DMS53 (cell line): Measurements from ENCODE around the gene P3R3URF.
"Not testable (repeated sequence)": the region's sequence is repeated elsewhere in the genome, so short reads cannot be mapped to it uniquely, and the experiment has no call there.

Experiments
- DNase-seq: peaks from one replicate; lab custom pipeline; 2025; lab: John Stamatoyannopoulos, UW

The P3R3URF gene

DNA sequence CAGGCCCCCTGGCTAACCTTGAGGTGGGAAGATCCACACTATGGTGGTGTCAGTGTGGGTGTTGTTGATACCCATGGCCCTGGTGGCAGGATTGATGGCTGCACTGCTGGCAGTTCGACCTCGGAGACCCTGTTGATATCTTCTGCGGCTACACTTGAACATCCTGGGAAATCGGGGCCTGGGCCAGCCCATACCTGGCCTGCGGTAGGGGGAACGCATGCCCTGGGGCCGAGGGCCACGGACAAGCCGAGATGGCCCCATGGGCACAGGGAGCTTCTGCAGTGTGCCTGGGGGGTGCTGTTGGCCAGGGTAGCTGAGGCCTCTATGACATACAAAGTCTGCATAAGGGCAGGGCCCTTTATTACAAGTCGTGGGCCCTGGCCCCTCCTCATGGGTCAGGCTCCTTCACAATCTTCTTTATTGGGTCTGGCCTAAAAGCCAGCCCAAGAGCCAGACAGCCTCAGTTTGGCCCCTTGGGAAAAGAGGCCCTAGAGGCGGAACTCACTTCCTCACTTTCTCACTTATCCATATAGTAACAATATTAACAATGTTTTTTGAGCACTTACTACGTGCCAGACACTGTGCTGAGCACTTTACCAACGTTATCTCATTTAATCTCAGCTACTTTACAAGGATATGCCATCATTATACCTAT lies at the start of gene P3R3URF:
Gene P3R3URF, minus strand, starts transcription at position 278 of the 655 bp plus-strand sequence. Its CDS starts 17 bp downstream, at position 261.
- no peak for DNase-seq

- DNase-seq = no peak
These were observed 48.7 kb upstream of the P3R3URF start for GRCh38 chr1:46224966-46225365.

DNA sequence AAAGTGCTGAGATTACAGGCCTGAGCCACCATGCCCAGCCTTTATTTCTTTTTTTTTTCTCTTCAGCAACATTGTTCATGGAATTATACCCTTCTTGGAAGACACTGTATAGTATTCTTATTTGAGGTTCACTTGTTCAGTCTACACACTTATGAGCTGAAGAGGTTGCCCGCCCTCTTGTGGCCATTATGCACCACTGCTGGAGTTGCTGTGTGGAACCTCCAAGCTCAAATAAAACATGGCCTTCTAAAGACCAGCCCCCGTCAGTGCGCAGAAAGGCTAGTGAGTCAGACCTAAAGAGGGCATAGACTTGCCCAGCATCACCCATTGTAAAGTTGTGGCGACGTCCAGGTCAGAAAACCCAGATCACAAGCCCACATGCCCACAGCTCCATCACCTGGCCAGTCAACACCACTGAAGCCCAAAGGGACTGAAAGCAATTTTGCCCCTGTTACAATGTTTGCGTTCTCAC lies 47.2 kb upstream of the P3R3URF start:
- peak; percentile 96 for DNase-seq

DNA sequence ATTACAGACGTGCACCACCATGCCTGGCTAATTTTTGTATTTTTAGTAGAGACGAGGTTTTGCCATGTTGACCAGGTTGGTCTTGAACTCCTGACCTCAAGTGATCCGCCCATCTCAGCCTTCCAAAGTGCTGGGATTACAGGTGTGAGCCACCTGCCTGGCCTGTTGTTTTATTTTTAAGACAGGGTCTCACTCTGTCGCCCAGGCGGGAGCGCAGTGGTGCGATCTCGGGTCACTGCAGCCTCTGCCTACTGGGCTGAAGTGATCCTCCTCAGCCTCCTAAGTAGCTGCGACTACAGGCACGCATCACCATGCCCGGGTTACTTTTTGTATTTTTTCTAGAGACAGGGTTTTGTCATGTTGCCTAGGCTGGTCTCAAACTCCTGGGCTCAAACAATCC lies 46.8 kb upstream of the P3R3URF start:
- DNase-seq = not testable (repeated sequence)

- DNase-seq = no peak
These were observed 45.5 kb upstream of the P3R3URF start for GRCh38 chr1:46221749-46222148.

DNA sequence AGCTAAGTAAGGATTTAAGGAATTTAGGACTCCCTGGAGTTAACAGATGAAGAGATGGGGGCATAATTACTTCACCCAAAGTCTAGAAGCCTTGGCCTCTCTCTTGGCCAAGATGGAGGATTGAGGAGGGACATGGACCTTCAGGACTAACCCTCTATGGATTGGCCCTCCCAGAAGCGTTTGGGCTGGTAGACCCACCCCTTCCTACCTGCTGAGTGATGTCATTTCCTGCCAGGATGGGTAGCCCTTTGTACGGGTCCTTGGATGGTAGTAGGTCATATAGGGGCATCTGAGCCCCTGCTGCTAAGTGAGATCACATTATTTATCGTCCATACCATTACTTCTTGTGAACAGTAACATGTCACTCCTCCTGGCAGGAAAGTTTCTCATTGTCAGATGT lies 44.5 kb upstream of the P3R3URF start:
- DNase-seq = no peak

- DNase-seq = no peak
These were observed 43.5 kb upstream of the P3R3URF start for GRCh38 chr1:46219551-46220520.

GRCh38 chr1:46218443-46218842 lies 42.2 kb upstream of the P3R3URF start:
- no peak for DNase-seq

DNA sequence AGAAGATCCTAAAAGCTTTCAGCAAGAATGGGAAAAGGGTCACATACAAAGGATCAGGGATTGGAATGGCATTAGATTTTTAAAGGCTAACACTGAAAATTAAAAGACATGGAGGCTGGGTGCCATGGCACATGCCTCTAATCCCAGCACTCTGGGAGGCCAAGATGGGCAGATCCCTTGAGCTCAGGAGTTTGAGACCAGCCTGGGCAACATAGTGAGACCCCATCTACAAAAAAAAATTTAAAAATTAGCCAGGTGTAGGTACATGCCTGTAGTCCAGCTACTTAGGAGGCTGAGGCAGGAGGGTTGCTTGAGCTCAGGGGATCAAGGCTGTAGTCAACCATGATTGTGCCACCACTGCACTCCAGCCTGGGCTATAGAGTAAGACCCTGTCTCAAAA lies 39.2 kb upstream of the P3R3URF start:
- no peak for DNase-seq

GRCh38 chr1:46211051-46211450 lies 34.8 kb upstream of the P3R3URF start:
- DNase-seq = no peak

GRCh38 chr1:46210561-46210960 lies 34.3 kb upstream of the P3R3URF start:
- no peak for DNase-seq

DNA sequence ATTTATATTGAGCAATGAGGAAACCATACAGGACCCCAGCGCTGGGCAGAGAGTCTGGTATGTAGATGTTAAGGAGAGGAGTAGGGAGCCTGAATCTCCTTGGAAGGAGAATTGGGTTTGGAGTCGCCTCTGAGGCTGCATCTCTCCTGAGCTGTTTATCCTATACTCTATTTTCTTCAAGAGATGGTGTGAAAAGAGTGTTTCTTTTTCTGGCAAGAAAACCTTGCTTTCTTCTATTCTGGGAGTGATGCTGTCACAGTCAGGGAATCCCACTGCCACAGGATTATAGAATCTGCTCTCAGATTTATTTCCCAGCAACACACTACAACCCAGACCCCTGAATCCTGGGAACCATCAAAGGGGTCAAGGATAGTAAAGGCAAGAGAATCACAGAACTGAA lies 30.1 kb upstream of the P3R3URF start:
- DNase-seq = no peak

- DNase-seq = no peak
These were observed 29.5 kb upstream of the P3R3URF start for GRCh38 chr1:46205791-46206190.

- DNase-seq = no peak
These were observed 28.9 kb upstream of the P3R3URF start for GRCh38 chr1:46205141-46205540.

GRCh38 chr1:46204406-46204742 lies 28.1 kb upstream of the P3R3URF start:
- DNase-seq = no peak

- no peak for DNase-seq
These were observed 27.6 kb upstream of the P3R3URF start for GRCh38 chr1:46203738-46204405.

GRCh38 chr1:46199233-46199749 lies 23.0 kb upstream of the P3R3URF start:
- no peak for DNase-seq

- DNase-seq = peak; percentile 91
These were observed 21.9 kb upstream of the P3R3URF start, which contains the start of gene POMGNT1 for GRCh38 chr1:46197964-46198811. Gene POMGNT1 (minus strand): TSS chr1:46198434. CDS start chr1:46197821, 613 bp downstream.

DNA sequence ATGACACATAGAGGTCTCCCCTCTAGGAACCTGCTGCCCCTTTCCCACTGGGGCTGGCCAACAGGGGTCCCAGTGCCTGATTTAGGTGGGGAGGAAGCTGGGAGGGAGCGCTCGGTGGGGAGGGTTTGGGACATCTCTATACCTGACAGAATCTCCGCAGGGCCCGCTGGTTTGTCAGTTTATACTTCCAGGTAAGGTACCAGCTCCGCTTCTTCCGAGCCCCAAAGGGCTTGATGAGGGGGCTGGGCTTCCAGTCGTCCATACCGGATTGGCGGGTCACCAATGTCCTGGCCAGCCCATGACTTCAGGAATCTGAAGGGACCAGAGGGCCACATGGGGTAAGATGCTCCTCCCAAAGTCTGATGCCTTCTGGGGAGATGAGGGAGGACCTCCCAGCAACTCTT lies 21.3 kb upstream of the P3R3URF start:
- no peak for DNase-seq

- no peak for DNase-seq
These were observed 20.3 kb upstream of the P3R3URF start for GRCh38 chr1:46196609-46197008.

DNA sequence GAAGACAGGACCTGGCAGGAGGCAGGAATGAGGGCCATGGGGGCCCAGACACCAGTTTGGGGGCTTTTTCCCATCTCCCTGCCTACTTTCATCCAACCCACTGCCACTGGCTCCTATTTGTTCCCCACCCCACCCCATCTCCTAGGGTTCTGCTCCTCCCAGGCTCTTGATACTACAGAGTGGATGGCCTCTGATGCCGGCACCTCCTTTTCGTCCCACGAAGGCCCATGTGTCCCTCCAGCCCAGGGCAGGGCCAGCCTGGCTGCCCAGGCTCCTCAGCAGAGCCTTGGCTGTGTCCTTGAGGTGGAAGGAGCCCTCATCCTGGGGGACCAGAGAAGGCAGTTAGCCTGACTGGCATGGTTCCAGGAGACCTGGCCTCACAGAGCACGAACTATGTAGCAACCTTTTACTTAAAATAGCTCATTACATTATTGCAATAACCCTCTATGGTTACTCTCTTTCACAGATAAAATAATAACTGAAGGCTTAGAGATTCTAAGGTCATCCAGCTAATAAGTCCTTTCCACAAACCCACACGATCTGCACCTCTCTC lies 18.4 kb upstream of the P3R3URF start:
- no peak for DNase-seq
